Measurements from ENCODE around the gene NUP98. TPM values are rescaled to one million over a fixed set of nuclear protein-coding genes. Genes with fewer than 3 reads are reported as not detected.

NUP98 gene
- total RNA-seq, 2 donors from 2014 or later, result 135 to 216 TPM

- Histone ChIP-seq H3K4me3 (no peak overlapping the region), H3K9me3 (no peaks in the 10 kb centered on the region), H3K27ac (no peak overlapping the region), H3K4me1 (ENCODE audit: control insufficient read depth in 1 of 2, low read depth in 2 of 2) (peaks cover 8 to 22% of the 10 kb centered on the region in 2 donors), H3K36me3 (no peaks in the 10 kb centered on the region), H3K27me3 (replicated peaks; ENCODE audit: insufficient read depth) (no peaks in the 10 kb centered on the region)
- DNase-seq (ENCODE audit: low spot score) (no peak), ATAC-seq (ENCODE audit: insufficient number of reproducible peaks, low FRiP score, low read depth) (no peak)
- TF ChIP-seq CTCF (IDR thresholded peaks at IDR 0.05), result no peak
Measured at GRCh38 chr11:3641191-3641590, 156.2 kb downstream of the NUP98 start.

GRCh38 chr11:3639841-3640240 lies 157.5 kb downstream of the NUP98 start:
- ATAC-seq (ENCODE audit: insufficient number of reproducible peaks, low FRiP score, low read depth), result no peak
- Histone ChIP-seq H3K4me3 (no peak overlapping the region), H3K4me1 (ENCODE audit: control insufficient read depth in 1 of 2, low read depth in 2 of 2) (peaks cover 8 to 22% of the 10 kb centered on the region in 2 donors), H3K27me3 (replicated peaks; ENCODE audit: insufficient read depth) (no peaks in the 10 kb centered on the region), H3K27ac (no peak overlapping the region), H3K36me3 (no peaks in the 10 kb centered on the region), H3K9me3 (no peaks in the 10 kb centered on the region)
- no peak for TF ChIP-seq CTCF (IDR thresholded peaks at IDR 0.05)
- no peak for DNase-seq (ENCODE audit: low spot score)

DNA sequence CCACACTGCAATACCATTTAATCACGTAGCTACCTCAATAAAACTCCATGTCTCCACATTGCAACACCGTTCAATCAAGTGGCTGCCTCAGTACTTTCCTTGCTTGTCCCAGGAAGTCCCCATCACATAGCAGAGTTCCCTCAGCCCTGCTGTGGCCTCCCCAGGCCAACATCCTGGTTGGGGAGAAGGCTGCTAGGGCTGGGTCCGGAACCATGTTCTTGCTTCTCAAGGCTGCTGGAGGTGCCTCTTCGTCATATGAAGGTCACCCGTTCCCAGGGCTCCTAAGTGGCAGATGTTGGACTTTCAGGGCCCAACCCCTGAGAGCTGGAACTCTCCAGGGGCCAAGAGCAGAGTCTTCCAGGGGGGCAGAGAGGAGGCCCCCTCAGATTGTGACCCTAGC lies 158.8 kb downstream of the NUP98 start:
- Histone ChIP-seq H3K9me3 (no peaks in the 10 kb centered on the region), H3K27me3 (replicated peaks; ENCODE audit: insufficient read depth) (no peaks in the 10 kb centered on the region), H3K4me1 (ENCODE audit: control insufficient read depth in 1 of 2, low read depth in 2 of 2) (peaks cover 8 to 21% of the 10 kb centered on the region in 2 donors), H3K4me3 (no peak overlapping the region), H3K27ac (no peak overlapping the region), H3K36me3 (no peaks in the 10 kb centered on the region)
- ATAC-seq (ENCODE audit: insufficient number of reproducible peaks, low FRiP score, low read depth) (no peak), DNase-seq (ENCODE audit: low spot score) (no peak)
- TF ChIP-seq CTCF (IDR thresholded peaks at IDR 0.05), result no peak

DNA sequence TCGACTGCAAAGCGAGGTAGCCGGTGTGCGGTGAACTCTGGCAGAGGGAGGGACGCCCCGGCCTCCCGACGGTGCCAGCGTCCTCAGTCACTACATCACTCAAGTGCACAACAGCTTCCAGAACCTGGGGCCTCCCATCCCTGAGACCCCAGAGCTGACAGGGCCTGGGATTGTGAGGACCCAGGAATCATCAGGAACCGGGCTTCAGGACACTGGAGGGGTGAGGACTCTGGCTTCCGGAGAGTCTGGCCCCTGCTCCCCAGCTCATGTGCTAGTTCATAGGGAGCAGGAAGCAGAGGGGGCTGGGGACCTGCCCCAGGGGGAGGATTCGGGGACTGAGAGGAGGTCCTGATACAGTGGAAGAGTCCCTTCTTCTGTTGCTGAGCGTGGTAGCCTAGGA lies 160.2 kb downstream of the NUP98 start:
- no peak for TF ChIP-seq CTCF (IDR thresholded peaks at IDR 0.05)
- Histone ChIP-seq H3K9me3 (no peaks in the 10 kb centered on the region), H3K4me3 (no peak overlapping the region), H3K36me3 (no peaks in the 10 kb centered on the region), H3K27ac (no peak overlapping the region), H3K4me1 (ENCODE audit: control insufficient read depth in 1 of 2, low read depth in 2 of 2) (peaks cover under 1 to 8% of the 10 kb centered on the region in 2 donors), H3K27me3 (replicated peaks; ENCODE audit: insufficient read depth) (no peaks in the 10 kb centered on the region)
- DNase-seq (ENCODE audit: low spot score) (no peak), ATAC-seq (ENCODE audit: insufficient number of reproducible peaks, low FRiP score, low read depth) (no peak)

DNA sequence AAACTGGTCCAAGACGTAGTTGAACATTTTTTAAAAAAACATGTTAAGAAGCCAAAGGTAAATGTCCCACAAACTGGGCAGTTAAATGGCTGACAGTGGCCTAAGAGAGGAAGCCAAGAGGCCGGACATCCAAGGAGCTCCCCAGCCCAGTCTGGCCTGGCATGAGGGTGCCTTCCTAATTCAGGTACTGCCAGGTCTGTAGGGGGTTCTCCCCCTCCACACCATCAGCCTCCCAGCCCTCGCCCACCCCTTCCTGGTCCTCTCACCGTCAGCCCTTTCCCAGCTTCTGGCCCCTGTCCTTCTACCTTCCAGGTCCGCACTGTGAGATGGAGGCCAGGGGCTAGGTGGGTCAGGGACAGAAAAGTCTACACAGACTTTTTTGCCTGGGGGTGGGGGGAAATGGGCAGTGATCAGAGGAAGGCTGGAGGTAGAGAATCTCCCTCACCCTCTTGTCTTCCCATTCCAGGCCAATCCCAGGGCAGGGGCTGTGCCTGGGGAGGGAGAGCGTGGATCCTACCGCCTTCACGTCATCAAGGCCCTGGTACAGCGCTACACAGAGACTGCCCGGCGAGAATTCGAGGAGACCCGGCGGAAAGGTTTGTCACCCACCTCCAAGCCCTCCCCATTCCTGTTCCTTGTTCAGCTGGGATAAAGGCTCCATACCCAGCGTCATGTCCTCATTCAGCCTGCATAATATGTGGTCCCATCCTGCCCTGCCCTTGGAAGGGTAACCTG lies 161.5 kb downstream of the NUP98 start:
- Histone ChIP-seq H3K4me1 (ENCODE audit: control insufficient read depth in 1 of 2, low read depth in 2 of 2) (no peaks in the 10 kb centered on the region), H3K4me3 (no peak overlapping the region), H3K9me3 (no peaks in the 10 kb centered on the region), H3K27ac (no peak overlapping the region), H3K27me3 (replicated peaks; ENCODE audit: insufficient read depth) (no peaks in the 10 kb centered on the region), H3K36me3 (no peaks in the 10 kb centered on the region)
- no peak for ATAC-seq (ENCODE audit: insufficient number of reproducible peaks, low FRiP score, low read depth)
- no peak for TF ChIP-seq CTCF (IDR thresholded peaks at IDR 0.05)
- no peak for DNase-seq (ENCODE audit: low spot score)
